ENCODE results near the gene CDNF. TPM values are rescaled to one million over a fixed set of nuclear protein-coding genes. Genes with fewer than 3 reads are reported as not detected.
A peak's percentile ranks its signal among the peaks of the same experiment; 100 is the strongest.

Gene CDNF
- total and polyA plus RNA-seq, 4 donors = 1.5 to 5.9 (median 2.9) TPM

DNA sequence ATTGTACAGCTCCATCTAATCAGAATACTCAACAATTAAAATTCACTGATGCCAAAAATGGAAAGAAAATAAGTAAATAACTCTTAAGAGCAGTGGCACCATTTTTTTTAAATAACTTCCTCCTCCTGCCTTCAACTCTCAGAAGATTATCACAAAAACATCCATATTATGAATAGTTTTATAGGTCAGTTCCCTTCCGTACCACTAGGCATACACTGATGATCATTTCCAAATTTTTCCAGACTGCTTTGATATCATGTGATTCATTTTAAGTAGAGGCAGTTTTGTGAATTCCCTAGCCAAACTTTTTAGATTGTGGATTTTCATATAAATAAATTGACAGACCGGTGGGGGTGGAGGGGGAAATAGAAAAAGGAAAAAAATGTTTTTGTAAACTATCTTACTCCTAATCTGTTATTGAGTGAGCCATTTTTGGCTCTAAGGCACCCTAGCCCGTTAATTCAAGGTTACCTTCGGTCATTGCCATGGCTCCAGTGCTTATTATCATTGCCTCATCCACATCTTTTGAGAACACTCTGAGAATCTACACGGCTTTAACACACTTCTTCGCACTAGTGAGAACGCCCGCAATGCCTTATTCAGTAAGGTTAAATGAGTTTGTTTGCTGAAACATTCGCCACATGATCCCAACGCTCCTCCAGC, 64.2 kb downstream of the CDNF start:
- H3K36me3 ChIP-seq (ENCODE audit: control insufficient read depth in 4 of 4, insufficient read depth in 3 of 4, low read depth in 1 of 4, low read length in 3 of 4) = no peaks in the 10 kb centered on the region
- DNase-seq (ENCODE audit: low spot score) = no peak
- WGBS = 85% methylated on average over 10 of the region's 10 CpGs
- TF ChIP-seq, protein P1, sequence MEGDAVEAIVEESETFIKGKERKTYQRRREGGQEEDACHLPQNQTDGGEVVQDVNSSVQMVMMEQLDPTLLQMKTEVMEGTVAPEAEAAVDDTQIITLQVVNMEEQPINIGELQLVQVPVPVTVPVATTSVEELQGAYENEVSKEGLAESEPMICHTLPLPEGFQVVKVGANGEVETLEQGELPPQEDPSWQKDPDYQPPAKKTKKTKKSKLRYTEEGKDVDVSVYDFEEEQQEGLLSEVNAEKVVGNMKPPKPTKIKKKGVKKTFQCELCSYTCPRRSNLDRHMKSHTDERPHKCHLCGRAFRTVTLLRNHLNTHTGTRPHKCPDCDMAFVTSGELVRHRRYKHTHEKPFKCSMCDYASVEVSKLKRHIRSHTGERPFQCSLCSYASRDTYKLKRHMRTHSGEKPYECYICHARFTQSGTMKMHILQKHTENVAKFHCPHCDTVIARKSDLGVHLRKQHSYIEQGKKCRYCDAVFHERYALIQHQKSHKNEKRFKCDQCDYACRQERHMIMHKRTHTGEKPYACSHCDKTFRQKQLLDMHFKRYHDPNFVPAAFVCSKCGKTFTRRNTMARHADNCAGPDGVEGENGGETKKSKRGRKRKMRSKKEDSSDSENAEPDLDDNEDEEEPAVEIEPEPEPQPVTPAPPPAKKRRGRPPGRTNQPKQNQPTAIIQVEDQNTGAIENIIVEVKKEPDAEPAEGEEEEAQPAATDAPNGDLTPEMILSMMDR (IDR thresholded peaks at IDR 0.05; ENCODE audit: low read depth, low read length, missing input control) = peak; percentile 11
- no peak for TF ChIP-seq JUND (IDR thresholded peaks at IDR 0.05)
- H3K4me1 ChIP-seq (ENCODE audit: control insufficient read depth in 4 of 4, insufficient read depth in 4 of 4, low read length in 3 of 4) = no peaks in the 10 kb centered on the region
- no peak overlapping the region for H3K9ac ChIP-seq (ENCODE audit: low read depth in 1 of 2, low read length in 2 of 2)
- no peaks in the 10 kb centered on the region for H3K9me3 ChIP-seq (ENCODE audit: control insufficient read depth in 4 of 4, low read length in 3 of 4)
- no peak overlapping the region for H3K27ac ChIP-seq (ENCODE audit: low read depth in 1 of 2, low read length in 2 of 2)
- H3K27me3 ChIP-seq (ENCODE audit: control insufficient read depth in 4 of 4, insufficient read depth in 4 of 4, low read length in 3 of 4) = no peaks in the 10 kb centered on the region
- no peak overlapping the region for H3K4me3 ChIP-seq (ENCODE audit: low read depth in 1 of 3, low read length in 3 of 3)

DNA sequence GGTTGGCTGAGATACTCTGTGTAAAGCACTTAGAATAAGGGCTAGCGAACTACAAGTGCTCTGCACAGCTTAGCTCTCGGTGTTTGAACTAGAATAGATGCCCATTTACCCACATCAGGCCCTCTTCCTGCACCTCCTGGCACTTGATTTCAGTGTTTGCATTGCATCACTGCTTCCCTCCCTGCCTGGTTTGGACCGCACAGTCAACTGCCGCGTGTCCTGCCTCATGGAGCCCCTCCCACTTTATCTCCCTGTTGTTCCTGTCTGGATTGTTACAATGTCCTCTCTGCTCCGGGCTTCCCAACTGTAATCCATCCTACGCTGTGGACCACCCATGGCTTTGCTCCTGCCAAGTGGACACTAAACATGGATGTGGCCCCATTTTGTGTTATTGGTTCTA, 65.4 kb downstream of the CDNF start:
- TF ChIP-seq RAD21 (IDR thresholded peaks at IDR 0.05) (peak in 1 of 2 donors; percentile 5), NR2F2 (IDR thresholded peaks at IDR 0.05) (no peak)
- no peaks in the 10 kb centered on the region for H3K36me3 ChIP-seq (ENCODE audit: control insufficient read depth in 4 of 4, insufficient read depth in 3 of 4, low read depth in 1 of 4, low read length in 3 of 4)
- no peaks in the 10 kb centered on the region for H3K9me3 ChIP-seq (ENCODE audit: control insufficient read depth in 4 of 4, low read length in 3 of 4)
- no peaks in the 10 kb centered on the region for H3K27me3 ChIP-seq (ENCODE audit: control insufficient read depth in 4 of 4, insufficient read depth in 4 of 4, low read length in 3 of 4)
- DNase-seq (ENCODE audit: low spot score) = no peak
- H3K9ac ChIP-seq (ENCODE audit: low read depth in 1 of 2, low read length in 2 of 2) = no peak overlapping the region
- WGBS = 77% methylated on average over 7 of the region's 7 CpGs
- H3K4me3 ChIP-seq (ENCODE audit: low read depth in 1 of 3, low read length in 3 of 3) = no peak overlapping the region
- no peaks in the 10 kb centered on the region for H3K4me1 ChIP-seq (ENCODE audit: control insufficient read depth in 4 of 4, insufficient read depth in 4 of 4, low read length in 3 of 4)
- no peak overlapping the region for H3K27ac ChIP-seq (ENCODE audit: low read depth in 1 of 2, low read length in 2 of 2)

DNA sequence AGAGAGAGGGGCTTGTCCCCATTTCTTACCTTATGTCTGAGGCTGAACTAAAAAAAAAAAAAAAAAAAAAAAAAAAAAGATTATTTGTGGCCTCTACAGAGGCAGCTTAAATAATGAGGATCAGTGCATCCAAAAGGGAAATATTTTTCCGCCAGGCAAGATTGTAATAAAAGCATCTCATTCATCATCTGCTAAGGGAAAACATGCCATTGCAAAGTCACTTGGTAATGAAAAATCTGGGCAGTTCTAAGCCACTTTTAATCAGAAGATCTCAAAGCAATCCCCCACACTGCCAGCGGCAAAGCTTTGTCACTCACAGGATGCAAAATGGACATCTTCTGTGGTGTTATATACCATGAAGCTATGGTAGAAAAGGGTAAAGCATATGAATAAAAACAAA, 66.9 kb downstream of the CDNF start:
- Histone ChIP-seq H3K9ac (ENCODE audit: low read depth in 1 of 2, low read length in 2 of 2) (no peak overlapping the region), H3K9me3 (ENCODE audit: control insufficient read depth in 4 of 4, low read length in 3 of 4) (no peaks in the 10 kb centered on the region), H3K27me3 (ENCODE audit: control insufficient read depth in 4 of 4, insufficient read depth in 4 of 4, low read length in 3 of 4) (no peaks in the 10 kb centered on the region), H3K4me1 (ENCODE audit: control insufficient read depth in 4 of 4, insufficient read depth in 4 of 4, low read length in 3 of 4) (no peaks in the 10 kb centered on the region), H3K4me3 (ENCODE audit: low read depth in 1 of 3, low read length in 3 of 3) (no peak overlapping the region), H3K36me3 (ENCODE audit: control insufficient read depth in 4 of 4, insufficient read depth in 3 of 4, low read depth in 1 of 4, low read length in 3 of 4) (no peaks in the 10 kb centered on the region), H3K27ac (ENCODE audit: low read depth in 1 of 2, low read length in 2 of 2) (no peak overlapping the region)
- DNase-seq (ENCODE audit: low spot score) = no peak
- 97% methylated on average over 2 of the region's 2 CpGs for WGBS
- TF ChIP-seq, protein P2, sequence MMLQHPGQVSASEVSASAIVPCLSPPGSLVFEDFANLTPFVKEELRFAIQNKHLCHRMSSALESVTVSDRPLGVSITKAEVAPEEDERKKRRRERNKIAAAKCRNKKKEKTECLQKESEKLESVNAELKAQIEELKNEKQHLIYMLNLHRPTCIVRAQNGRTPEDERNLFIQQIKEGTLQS (IDR thresholded peaks at IDR 0.05) = no peak
- no peak for TF ChIP-seq FOXA1 (IDR thresholded peaks at IDR 0.05)
- no peak for TF ChIP-seq FOXA2 (IDR thresholded peaks at IDR 0.05)
- TF ChIP-seq HNF4A (conservative IDR thresholded peaks at IDR 0.05) = no peak
- no peak for TF ChIP-seq JUND (IDR thresholded peaks at IDR 0.05)
- no peak for TF ChIP-seq RXRA (IDR thresholded peaks at IDR 0.05)
- no peak for TF ChIP-seq SP1 (IDR thresholded peaks at IDR 0.05)
- TF ChIP-seq EGR1 (IDR thresholded peaks at IDR 0.05; ENCODE audit: low read depth in 2 of 2) = no peak
- no peak for TF ChIP-seq TAF1 (conservative IDR thresholded peaks at IDR 0.05)
- TF ChIP-seq GABPA (IDR thresholded peaks at IDR 0.05 in 1 of 2, conservative IDR thresholded peaks at IDR 0.05 in 1 of 2) = no peak
- TF ChIP-seq, protein P3, sequence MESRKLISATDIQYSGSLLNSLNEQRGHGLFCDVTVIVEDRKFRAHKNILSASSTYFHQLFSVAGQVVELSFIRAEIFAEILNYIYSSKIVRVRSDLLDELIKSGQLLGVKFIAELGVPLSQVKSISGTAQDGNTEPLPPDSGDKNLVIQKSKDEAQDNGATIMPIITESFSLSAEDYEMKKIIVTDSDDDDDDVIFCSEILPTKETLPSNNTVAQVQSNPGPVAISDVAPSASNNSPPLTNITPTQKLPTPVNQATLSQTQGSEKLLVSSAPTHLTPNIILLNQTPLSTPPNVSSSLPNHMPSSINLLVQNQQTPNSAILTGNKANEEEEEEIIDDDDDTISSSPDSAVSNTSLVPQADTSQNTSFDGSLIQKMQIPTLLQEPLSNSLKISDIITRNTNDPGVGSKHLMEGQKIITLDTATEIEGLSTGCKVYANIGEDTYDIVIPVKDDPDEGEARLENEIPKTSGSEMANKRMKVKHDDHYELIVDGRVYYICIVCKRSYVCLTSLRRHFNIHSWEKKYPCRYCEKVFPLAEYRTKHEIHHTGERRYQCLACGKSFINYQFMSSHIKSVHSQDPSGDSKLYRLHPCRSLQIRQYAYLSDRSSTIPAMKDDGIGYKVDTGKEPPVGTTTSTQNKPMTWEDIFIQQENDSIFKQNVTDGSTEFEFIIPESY (IDR thresholded peaks at IDR 0.05) = no peak
- TF ChIP-seq NR2F2 (IDR thresholded peaks at IDR 0.05) = no peak
- no peak for TF ChIP-seq YY1 (IDR thresholded peaks at IDR 0.05)
- TF ChIP-seq, protein P4, sequence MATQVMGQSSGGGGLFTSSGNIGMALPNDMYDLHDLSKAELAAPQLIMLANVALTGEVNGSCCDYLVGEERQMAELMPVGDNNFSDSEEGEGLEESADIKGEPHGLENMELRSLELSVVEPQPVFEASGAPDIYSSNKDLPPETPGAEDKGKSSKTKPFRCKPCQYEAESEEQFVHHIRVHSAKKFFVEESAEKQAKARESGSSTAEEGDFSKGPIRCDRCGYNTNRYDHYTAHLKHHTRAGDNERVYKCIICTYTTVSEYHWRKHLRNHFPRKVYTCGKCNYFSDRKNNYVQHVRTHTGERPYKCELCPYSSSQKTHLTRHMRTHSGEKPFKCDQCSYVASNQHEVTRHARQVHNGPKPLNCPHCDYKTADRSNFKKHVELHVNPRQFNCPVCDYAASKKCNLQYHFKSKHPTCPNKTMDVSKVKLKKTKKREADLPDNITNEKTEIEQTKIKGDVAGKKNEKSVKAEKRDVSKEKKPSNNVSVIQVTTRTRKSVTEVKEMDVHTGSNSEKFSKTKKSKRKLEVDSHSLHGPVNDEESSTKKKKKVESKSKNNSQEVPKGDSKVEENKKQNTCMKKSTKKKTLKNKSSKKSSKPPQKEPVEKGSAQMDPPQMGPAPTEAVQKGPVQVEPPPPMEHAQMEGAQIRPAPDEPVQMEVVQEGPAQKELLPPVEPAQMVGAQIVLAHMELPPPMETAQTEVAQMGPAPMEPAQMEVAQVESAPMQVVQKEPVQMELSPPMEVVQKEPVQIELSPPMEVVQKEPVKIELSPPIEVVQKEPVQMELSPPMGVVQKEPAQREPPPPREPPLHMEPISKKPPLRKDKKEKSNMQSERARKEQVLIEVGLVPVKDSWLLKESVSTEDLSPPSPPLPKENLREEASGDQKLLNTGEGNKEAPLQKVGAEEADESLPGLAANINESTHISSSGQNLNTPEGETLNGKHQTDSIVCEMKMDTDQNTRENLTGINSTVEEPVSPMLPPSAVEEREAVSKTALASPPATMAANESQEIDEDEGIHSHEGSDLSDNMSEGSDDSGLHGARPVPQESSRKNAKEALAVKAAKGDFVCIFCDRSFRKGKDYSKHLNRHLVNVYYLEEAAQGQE (IDR thresholded peaks at IDR 0.05) = no peak
- TF ChIP-seq HNF4G (IDR thresholded peaks at IDR 0.05) = no peak
- no peak for TF ChIP-seq RAD21 (IDR thresholded peaks at IDR 0.05)
- TF ChIP-seq, protein P1 (IDR thresholded peaks at IDR 0.05; ENCODE audit: low read depth, low read length, missing input control) = no peak
- TF ChIP-seq, protein P5, sequence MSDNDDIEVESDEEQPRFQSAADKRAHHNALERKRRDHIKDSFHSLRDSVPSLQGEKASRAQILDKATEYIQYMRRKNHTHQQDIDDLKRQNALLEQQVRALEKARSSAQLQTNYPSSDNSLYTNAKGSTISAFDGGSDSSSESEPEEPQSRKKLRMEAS (IDR thresholded peaks at IDR 0.05) = no peak
